Fibroblast of mammary gland (primary cell): ENCODE data around the gene DGKG.

Experiments used
- DNase-seq: peaks from one replicate; pipeline ENCODE4 v3.0.0-alpha.2; 2010; ENCODE audit warnings: low read depth
- H3K4me3 ChIP-seq: 2 replicates; pipeline ENCODE4 v1.5.1; 2011; ENCODE audit warnings: low read depth, mild to moderate bottlenecking, low read length, moderate library complexity; ENCODE audit not compliant: control insufficient read depth
- CTCF ChIP-seq: conservative IDR thresholded peaks from 2 replicates; pipeline ENCODE4 v1.5.1; 2011; ENCODE audit warnings: low read depth, low read length, inconsistent platforms; ENCODE audit not compliant: control insufficient read depth, insufficient read depth

DGKG gene

GRCh38 chr3:186394566-186395217 lies 32.7 kb upstream of the DGKG start:
- H3K4me3 ChIP-seq, result no peak overlapping the region
- DNase-seq, result no peak
- TF ChIP-seq CTCF, result no peak

- H3K4me3 ChIP-seq, result no peak overlapping the region
- TF ChIP-seq CTCF, result no peak
- peak; percentile 11 for DNase-seq
These were observed 25.0 kb upstream of the DGKG start for GRCh38 chr3:186386883-186387560.

GRCh38 chr3:186385856-186386602 lies 24.0 kb upstream of the DGKG start:
- no peak for TF ChIP-seq CTCF
- no peak overlapping the region for H3K4me3 ChIP-seq
- DNase-seq, result peak; percentile 22

GRCh38 chr3:186383026-186383993 lies 21.3 kb upstream of the DGKG start:
- H3K4me3 ChIP-seq, result no peak overlapping the region
- DNase-seq, result no peak
- TF ChIP-seq CTCF, result no peak

- no peak for DNase-seq
- TF ChIP-seq CTCF, result no peak
- H3K4me3 ChIP-seq, result no peak overlapping the region
These were observed 20.3 kb upstream of the DGKG start for GRCh38 chr3:186382217-186382885.
